Measurements from ENCODE around the gene ZNF79. TPM values are rescaled to one million over a fixed set of nuclear protein-coding genes. Genes with fewer than 3 reads are reported as not detected.
A peak's percentile ranks its signal among the peaks of the same experiment; 100 is the strongest.

The ZNF79 gene
- total and polyA plus RNA-seq, 2 of the 8 experiments (the other 6 are each of a cell fraction or from before 2014, with no cell fraction given): 2.4 to 7.4 TPM

- no peaks in the 10 kb centered on the region for H3K27me3 ChIP-seq (replicated peaks in 1 of 4; ENCODE audit: control insufficient read depth in 3 of 4, extremely low read depth in 1 of 4, insufficient read depth in 3 of 4, low read length in 3 of 4)
- no peak overlapping the region for H2AK5ac ChIP-seq (ENCODE audit: low read depth, low read length)
- H3K9ac ChIP-seq (replicated peaks in 1 of 4; ENCODE audit: extremely low read depth in 1 of 4, low read depth in 3 of 4, low read length in 3 of 4): no peak overlapping the region
- H4K91ac ChIP-seq (replicated peaks; ENCODE audit: insufficient read length, low read length): no peak overlapping the region
- peaks cover 13% of the 10 kb centered on the region for H3K23me2 ChIP-seq (ENCODE audit: low read depth, low read length)
- H3K23ac ChIP-seq (ENCODE audit: insufficient read length): no peak overlapping the region
- no peak overlapping the region for H3K4me2 ChIP-seq (ENCODE audit: insufficient read depth in 1 of 2, low read depth in 2 of 2, low read length in 2 of 2)
- no peak overlapping the region for H4K8ac ChIP-seq (ENCODE audit: extremely low read depth, insufficient read depth, low read length)
- H3K9me3 ChIP-seq (ENCODE audit: insufficient read depth in 2 of 2, low read depth in 1 of 2, low read length in 1 of 2): 0 out of 4 replicates have a peak, but pooled peaks cover 0 to 5% of the 10 kb centered on the region in 2 experiments
- no peak overlapping the region for H2BK12ac ChIP-seq (ENCODE audit: low read depth, low read length)
- no peak overlapping the region for H2BK20ac ChIP-seq (ENCODE audit: low read length)
- no peak overlapping the region for H3K27ac ChIP-seq (ENCODE audit: low read depth, low read length)
- H3K56ac ChIP-seq (replicated peaks; ENCODE audit: insufficient read length, low read depth, low read length): no peak overlapping the region
- no peak overlapping the region for H3K14ac ChIP-seq (ENCODE audit: insufficient read length)
- H3K36me3 ChIP-seq (ENCODE audit: control insufficient read depth in 2 of 4, insufficient read depth in 4 of 4, low read length in 3 of 4): peaks cover 32 to 78% (median 64%) of the 10 kb centered on the region in 4 experiments
- FAIRE-seq (no peak), DNase-seq (ENCODE audit: low read depth in 1 of 2, low spot score in 2 of 2) (peak in 1 of 2 experiments; percentile 54)
- peaks cover 8 to 23% of the 10 kb centered on the region in 2 experiments for H3K79me2 ChIP-seq (ENCODE audit: control insufficient read depth in 1 of 2, insufficient read depth in 2 of 2, low read length in 2 of 2)
- POLR2A ChIA-PET (ENCODE audit: partially characterized antibody): interaction anchor here (0.7 to 11.3 kb wide), 21 partner anchors 8 to 512 kb away, joined by 3 to 125 read pairs (median 4); partner anchors contain the start of genes LRSAM1, RPL12, SLC2A8 and ZNF79
- CTCF ChIA-PET (ENCODE audit: partially characterized antibody): interaction anchor here (1.1 to 1.2 kb wide), 2 partner anchors 10 to 83 kb away, joined by 3 to 4 read pairs; no protein-coding TSS in a partner anchor
- no peak overlapping the region for H2AFZ ChIP-seq (ENCODE audit: low read length)
- H3K4ac ChIP-seq (replicated peaks; ENCODE audit: insufficient read length, low read depth, low read length): no peak overlapping the region
- no peak overlapping the region for H2BK120ac ChIP-seq (replicated peaks; ENCODE audit: low read depth, low read length)
- H3K18ac ChIP-seq (ENCODE audit: extremely low read depth, low read length): no peak overlapping the region
- H4K5ac ChIP-seq (ENCODE audit: insufficient read length, low read depth, low read length): no peak overlapping the region
- H2BK15ac ChIP-seq (ENCODE audit: low read length): no peak overlapping the region
- WGBS, 2 experiments (ENCODE audit: extremely low coverage in 1 of 2, insufficient coverage in 1 of 2, insufficient read length in 1 of 2, insufficient replicate concordance in 2 of 2, low coverage in 1 of 2, low lambda C conversion rate in 2 of 2, missing lambda C conversion rate in 1 of 2): 92% methylated on average over 15 of the region's 15 CpGs; no CpG with 5 or more reads in 1 of the 2 experiments
- H3K79me1 ChIP-seq (ENCODE audit: low read depth, low read length): peaks cover 5% of the 10 kb centered on the region; the same call in 1 of the 2 replicates
- H4K20me1 ChIP-seq (replicated peaks in 1 of 2; ENCODE audit: control insufficient read depth in 1 of 2, insufficient read depth in 2 of 2, low read length in 2 of 2): peaks cover 17 to 24% of the 10 kb centered on the region in 2 experiments
- H3K4me1 ChIP-seq (replicated peaks in 1 of 4; ENCODE audit: control insufficient read depth in 3 of 4, insufficient read depth in 4 of 4, low read length in 3 of 4): peaks cover 0 to 4% (median under 1%) of the 10 kb centered on the region in 4 experiments; a peak in 2 of 7 replicates
- H3K4me3 ChIP-seq (ENCODE audit: extremely low read depth in 1 of 4, insufficient read depth in 2 of 4, low read depth in 3 of 4, low read length in 4 of 4): no peak overlapping the region
- H2BK5ac ChIP-seq (ENCODE audit: low read depth, low read length): no peak overlapping the region
- TF ChIP-seq JUN (IDR thresholded peaks at IDR 0.05; ENCODE audit: low read depth, low read length) (no peak), CBX5 (IDR thresholded peaks at IDR 0.05; ENCODE audit: low read depth, low read length) (no peak)
Observed at GRCh38 chr9:127444921-127445850, 21.0 kb downstream of the ZNF79 start.

Measured in H1 (cell line).